GM12864 (cell line): ENCODE data around the gene DYRK3.

Source experiments
- DNase-seq: peaks from one replicate; pipeline ENCODE4 v3.0.0-alpha.2; 2011; ENCODE audit warnings: low read depth
- H3K4me3 ChIP-seq: 2 replicates; pipeline ENCODE4 v1.5.1; 2011; ENCODE audit warnings: mild to moderate bottlenecking, low read depth, low read length, control low read depth
- CTCF ChIP-seq: IDR thresholded peaks from 2 replicates; pipeline ENCODE4 v1.5.1; 2011; ENCODE audit warnings: low read depth, mild to moderate bottlenecking, moderate library complexity, low read length, control low read depth, inconsistent platforms; ENCODE audit errors: missing control alignments

The DYRK3 gene

GRCh38 chr1:206666954-206667665, 31.8 kb downstream of the DYRK3 start:
- no peak for DNase-seq
- no peak overlapping the region for H3K4me3 ChIP-seq
- TF ChIP-seq CTCF: no peak

GRCh38 chr1:206668351-206668750, 33.0 kb downstream of the DYRK3 start:
- DNase-seq: no peak
- TF ChIP-seq CTCF: no peak
- no peak overlapping the region for H3K4me3 ChIP-seq

DNA sequence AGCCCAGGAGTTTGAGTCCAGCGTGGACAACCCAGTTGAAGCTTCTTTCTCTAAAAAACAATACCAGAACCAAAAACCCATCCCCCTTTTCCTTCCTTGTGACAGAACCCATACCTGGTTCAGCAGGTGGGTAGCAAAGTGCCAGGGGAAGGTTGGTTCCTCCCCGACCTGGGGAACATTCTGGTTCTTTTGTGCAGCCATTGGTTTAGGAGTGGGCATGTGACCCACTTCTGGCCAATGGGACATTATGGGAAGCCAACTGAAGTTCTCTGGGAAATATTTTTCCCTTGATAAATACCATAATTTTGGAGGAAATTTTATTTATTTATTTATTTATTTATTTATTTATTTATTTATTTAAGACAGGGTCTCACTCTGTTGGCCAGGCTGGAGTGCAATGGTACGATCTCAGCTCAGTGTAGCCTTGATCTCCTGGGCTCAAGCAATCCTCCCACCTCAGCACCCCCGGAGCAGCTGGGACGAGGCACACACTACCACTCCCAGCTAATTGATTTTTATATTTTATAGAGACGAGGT, 33.6 kb downstream of the DYRK3 start:
- H3K4me3 ChIP-seq: no peak overlapping the region
- DNase-seq: no peak
- TF ChIP-seq CTCF: no peak

GRCh38 chr1:206672011-206672688, 36.8 kb downstream of the DYRK3 start:
- no peak overlapping the region for H3K4me3 ChIP-seq
- TF ChIP-seq CTCF: no peak
- no peak for DNase-seq

- TF ChIP-seq CTCF: no peak
- H3K4me3 ChIP-seq: no peak overlapping the region
- DNase-seq: no peak
These were observed 37.8 kb downstream of the DYRK3 start for GRCh38 chr1:206672844-206673758.

GRCh38 chr1:206674236-206674635, 38.9 kb downstream of the DYRK3 start:
- H3K4me3 ChIP-seq: no peak overlapping the region
- TF ChIP-seq CTCF: no peak

More at GRCh38 chr1:206674236-206674635, 38.9 kb downstream of the DYRK3 start:
- no peak for DNase-seq
